A673 (cell line): ENCODE measurements around the gene TAOK2.

Experiments used
- EZH2 ChIP-seq: fragments of 200-600 bp; sonication (generic); IDR thresholded peaks from 2 replicates; pipeline ENCODE4 v1.6.1; 2017; ENCODE audit warnings: borderline replicate concordance, low read depth, mild to moderate bottlenecking, mixed read lengths, antibody characterized with exemption, low read length; ENCODE audit not compliant: poor library complexity, severe bottlenecking
- TF ChIP-seq, protein P1 (sequence below): fragments of 300-800, 200-600 bp; sonication (generic); conservative IDR thresholded peaks from 2 replicates; pipeline ENCODE4 v1.5.1; 2017; ENCODE audit warnings: low read depth, mild to moderate bottlenecking, antibody characterized with exemption, low read length, moderate library complexity, mixed read lengths

DNA sequence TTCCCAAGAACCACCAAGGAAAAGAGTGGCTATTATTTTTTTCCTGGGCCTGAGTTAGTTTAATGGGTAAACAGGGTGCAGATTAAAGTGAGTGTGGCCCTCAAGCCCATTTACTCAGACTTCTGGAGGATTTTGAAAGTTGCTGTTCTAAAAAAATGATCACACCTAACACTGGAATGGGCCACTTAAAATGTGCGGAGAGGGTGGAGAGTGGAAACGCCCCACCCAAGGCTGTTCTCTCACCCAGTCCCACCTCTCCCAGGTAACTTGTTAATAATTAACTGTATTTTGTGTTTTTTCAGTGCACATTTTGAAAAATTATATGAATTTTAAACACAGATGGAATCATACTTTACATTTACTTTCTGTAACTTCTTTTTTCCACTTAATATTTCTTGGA lies 16.4 kb downstream of the TAOK2 start:
- TF ChIP-seq, protein P1, sequence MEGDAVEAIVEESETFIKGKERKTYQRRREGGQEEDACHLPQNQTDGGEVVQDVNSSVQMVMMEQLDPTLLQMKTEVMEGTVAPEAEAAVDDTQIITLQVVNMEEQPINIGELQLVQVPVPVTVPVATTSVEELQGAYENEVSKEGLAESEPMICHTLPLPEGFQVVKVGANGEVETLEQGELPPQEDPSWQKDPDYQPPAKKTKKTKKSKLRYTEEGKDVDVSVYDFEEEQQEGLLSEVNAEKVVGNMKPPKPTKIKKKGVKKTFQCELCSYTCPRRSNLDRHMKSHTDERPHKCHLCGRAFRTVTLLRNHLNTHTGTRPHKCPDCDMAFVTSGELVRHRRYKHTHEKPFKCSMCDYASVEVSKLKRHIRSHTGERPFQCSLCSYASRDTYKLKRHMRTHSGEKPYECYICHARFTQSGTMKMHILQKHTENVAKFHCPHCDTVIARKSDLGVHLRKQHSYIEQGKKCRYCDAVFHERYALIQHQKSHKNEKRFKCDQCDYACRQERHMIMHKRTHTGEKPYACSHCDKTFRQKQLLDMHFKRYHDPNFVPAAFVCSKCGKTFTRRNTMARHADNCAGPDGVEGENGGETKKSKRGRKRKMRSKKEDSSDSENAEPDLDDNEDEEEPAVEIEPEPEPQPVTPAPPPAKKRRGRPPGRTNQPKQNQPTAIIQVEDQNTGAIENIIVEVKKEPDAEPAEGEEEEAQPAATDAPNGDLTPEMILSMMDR, result no peak
- no peak for TF ChIP-seq EZH2
